ENCODE results near the gene FOXC2.

DNA sequence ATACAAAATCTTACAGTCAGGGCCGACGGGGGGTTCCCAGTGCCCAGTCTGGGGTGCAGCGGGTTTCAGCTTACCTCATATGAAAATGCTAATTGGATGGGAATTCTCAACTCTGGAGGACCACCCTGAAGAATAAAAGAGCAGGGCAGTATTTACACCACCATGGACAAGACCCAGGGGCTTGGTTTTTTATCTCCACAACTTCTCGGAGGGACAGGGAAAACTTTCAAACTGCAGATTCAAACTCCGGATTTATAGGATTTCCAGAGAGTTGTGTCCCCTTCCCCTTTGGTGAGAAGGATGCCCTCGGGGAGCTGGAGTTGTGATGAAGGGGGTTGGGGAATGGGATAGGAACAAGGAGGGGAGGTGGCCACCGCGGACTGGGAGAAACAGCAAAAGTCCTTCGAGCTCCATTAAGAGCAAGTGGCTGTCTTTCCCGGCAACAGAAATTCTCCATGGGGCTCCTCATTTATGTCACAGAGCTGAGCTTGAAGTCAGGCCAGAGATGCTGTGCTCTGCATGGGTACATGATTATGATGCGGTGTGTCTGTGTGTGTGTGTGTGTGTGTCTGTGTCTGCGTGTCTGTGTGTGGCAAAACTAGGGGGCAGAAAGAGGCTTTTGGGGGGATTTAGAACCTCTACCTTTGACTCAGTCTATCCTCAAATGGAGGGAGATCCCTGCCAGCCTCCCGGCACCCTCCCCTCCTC, 27.4 kb downstream of the FOXC2 start:
- TF ChIP-seq CTCF (IDR thresholded peaks at IDR 0.05) (no peak), ZFX (IDR thresholded peaks at IDR 0.05; ENCODE audit: borderline replicate concordance) (no peak)
